ENCODE data around the gene STEAP1.
"Not testable (repeated sequence)": the region's sequence is repeated elsewhere in the genome, so short reads cannot be mapped to it uniquely, and the experiment has no call there.

- not testable (repeated sequence) for TF ChIP-seq CTCF, POLR2A, POLR2AphosphoS5 (IDR thresholded peaks at IDR 0.05)
These were observed 6.9 kb upstream of the STEAP1 start for GRCh38 chr7:90147079-90147960.
